Activated naive CD4-positive, alpha-beta T cell (primary cell): Measurements from ENCODE around the gene SPIC.
"Not testable (repeated sequence)": the region's sequence is repeated elsewhere in the genome, so short reads cannot be mapped to it uniquely, and the experiment has no call there.

Source experiments
- DNase-seq, 4 experiments: peaks; one replicate each; lab custom pipeline; 2025; lab: John Stamatoyannopoulos, UW

The SPIC gene

GRCh38 chr12:101474711-101475386 lies at the start of gene SPIC:
SPIC (plus strand) TSS chr12:101475336; CDS start chr12:101476905, 1,569 bp downstream.
- no peak for DNase-seq

GRCh38 chr12:101430456-101430855 lies 44.7 kb upstream of the SPIC start:
- no peak for DNase-seq

- no peak for DNase-seq
Measured at GRCh38 chr12:101436136-101436535, 39.0 kb upstream of the SPIC start.

GRCh38 chr12:101439236-101439635 lies 35.9 kb upstream of the SPIC start:
- no peak for DNase-seq

GRCh38 chr12:101441461-101442224 lies 33.5 kb upstream of the SPIC start:
- DNase-seq: no peak

- DNase-seq: peak in 1 of 4 experiments; percentile 6
Measured at GRCh38 chr12:101455685-101456084, 19.5 kb upstream of the SPIC start.

GRCh38 chr12:101459642-101460346 lies 15.3 kb upstream of the SPIC start:
- no peak for DNase-seq

- DNase-seq: no peak
Measured at GRCh38 chr12:101468948-101469347, 6.2 kb upstream of the SPIC start.

GRCh38 chr12:101470939-101471338 lies 4.2 kb upstream of the SPIC start:
- DNase-seq: no peak

GRCh38 chr12:101471878-101472277 lies 3.3 kb upstream of the SPIC start:
- not testable (repeated sequence) for DNase-seq

- DNase-seq: no peak
Measured at GRCh38 chr12:101474248-101474647, 888 bp upstream of the SPIC start.

GRCh38 chr12:101475751-101476305 lies 692 bp downstream of the SPIC start:
- DNase-seq: no peak

GRCh38 chr12:101480849-101481248 lies 5.7 kb downstream of the SPIC start:
- DNase-seq: no peak

GRCh38 chr12:101485021-101485420 lies 9.9 kb downstream of the SPIC start:
- DNase-seq: no peak

GRCh38 chr12:101488469-101488868 lies 13.3 kb downstream of the SPIC start:
- DNase-seq: no peak

- no peak for DNase-seq
Measured at GRCh38 chr12:101490286-101490920, 15.3 kb downstream of the SPIC start.

- no peak for DNase-seq
Measured at GRCh38 chr12:101491329-101491728, 16.2 kb downstream of the SPIC start.

GRCh38 chr12:101493556-101493955 lies 18.4 kb downstream of the SPIC start:
- DNase-seq: no peak

GRCh38 chr12:101498252-101498651 lies 23.1 kb downstream of the SPIC start:
- no peak for DNase-seq

GRCh38 chr12:101501410-101501995 lies 26.4 kb downstream of the SPIC start:
- DNase-seq: no peak

- DNase-seq: no peak
Measured at GRCh38 chr12:101521136-101521535, 46.0 kb downstream of the SPIC start.

- no peak for DNase-seq
Measured at GRCh38 chr12:101527682-101528081, 52.5 kb downstream of the SPIC start.
